ENCODE measurements around the gene GFRA1.
A peak's percentile ranks its signal among the peaks of the same experiment; 100 is the strongest.
"Not testable (repeated sequence)": the region's sequence is repeated elsewhere in the genome, so short reads cannot be mapped to it uniquely, and the experiment has no call there.

The GFRA1 gene

GRCh38 chr10:116195039-116195438, 78.0 kb downstream of the GFRA1 start:
- no peak for DNase-seq

GRCh38 chr10:116194061-116194460, 78.9 kb downstream of the GFRA1 start:
- DNase-seq, result no peak

DNA sequence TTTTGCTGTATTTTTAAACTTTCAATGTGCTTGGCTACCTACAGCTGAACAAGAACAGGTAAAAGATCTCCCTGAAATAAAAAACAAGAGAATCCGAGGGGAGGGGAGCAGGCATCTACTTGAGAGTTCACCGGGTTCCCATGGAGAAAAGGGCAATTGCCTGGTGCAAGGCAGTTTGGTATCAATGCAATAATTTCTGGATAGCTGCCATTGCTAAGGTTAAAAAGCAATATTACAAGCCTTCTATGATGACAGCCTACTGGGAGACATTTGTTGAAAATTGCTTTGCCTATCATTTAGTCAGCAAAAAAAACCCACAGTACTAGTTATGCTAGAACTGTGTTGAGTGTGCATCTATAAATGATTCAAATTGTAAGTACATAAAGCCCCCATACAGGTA, 82.1 kb downstream of the GFRA1 start:
- no peak for DNase-seq

DNA sequence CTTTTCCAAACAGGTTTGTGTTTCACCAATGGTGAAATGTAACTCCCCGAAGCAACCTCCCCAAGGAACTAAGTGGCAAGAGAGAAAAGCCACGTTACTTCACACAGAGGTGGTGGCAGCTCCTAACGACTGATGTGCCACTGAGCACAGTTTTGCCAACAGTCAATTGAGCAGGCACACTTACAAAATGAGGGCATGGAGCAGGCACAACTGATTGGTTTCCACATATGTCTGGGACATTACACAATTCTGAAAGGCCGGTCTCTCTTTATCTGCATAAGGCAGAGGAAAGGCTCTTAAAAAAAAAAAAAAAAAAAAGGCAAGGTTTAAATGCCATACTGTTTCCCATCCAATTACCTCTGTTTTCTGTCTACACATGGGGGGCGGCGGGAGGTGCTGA, 86.7 kb downstream of the GFRA1 start:
- DNase-seq, result no peak

GRCh38 chr10:116185199-116185867, 87.7 kb downstream of the GFRA1 start:
- no peak for DNase-seq

DNA sequence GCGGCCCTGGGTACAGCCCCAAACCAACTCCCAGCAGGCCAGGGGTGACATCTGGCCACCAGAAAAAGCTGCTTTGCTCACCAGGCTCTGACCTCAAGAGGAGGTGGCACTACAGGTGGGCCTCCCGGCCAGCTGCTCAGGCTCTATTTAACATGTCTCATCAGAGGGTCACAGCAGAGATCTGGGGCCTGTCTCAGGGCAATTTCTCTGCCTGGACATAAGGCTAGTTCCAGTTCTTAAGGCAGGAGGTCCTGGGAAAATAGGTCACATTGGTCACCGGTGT, 88.6 kb downstream of the GFRA1 start:
- no peak for DNase-seq

- peak; percentile 87 for DNase-seq
Measured at GRCh38 chr10:116183733-116184511, 89.1 kb downstream of the GFRA1 start.

DNA sequence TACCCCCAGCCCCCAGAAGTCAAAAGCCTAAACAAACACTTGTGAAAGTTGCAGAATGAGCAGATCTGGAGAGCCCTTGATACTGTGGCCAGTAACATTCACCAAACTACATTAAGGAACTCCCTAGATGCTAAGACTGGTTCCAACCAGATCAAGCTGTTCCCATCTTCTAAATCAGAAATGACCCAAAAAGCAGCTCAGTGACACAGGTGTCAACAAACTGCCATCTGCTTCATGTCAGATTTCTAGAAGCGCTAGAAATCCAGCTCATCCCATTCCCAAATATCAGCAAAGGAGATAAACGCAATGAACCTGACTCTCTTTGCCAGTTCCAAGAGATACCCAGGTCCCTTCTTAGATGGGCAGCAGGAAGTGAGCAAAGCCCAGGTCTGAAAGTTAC, 90.6 kb downstream of the GFRA1 start:
- no peak for DNase-seq

- no peak for DNase-seq
Measured at GRCh38 chr10:116178086-116178605, 94.9 kb downstream of the GFRA1 start.

- DNase-seq, result no peak
Measured at GRCh38 chr10:116175231-116175630, 97.8 kb downstream of the GFRA1 start.

GRCh38 chr10:116171505-116171904, 101.5 kb downstream of the GFRA1 start:
- DNase-seq, result no peak

DNA sequence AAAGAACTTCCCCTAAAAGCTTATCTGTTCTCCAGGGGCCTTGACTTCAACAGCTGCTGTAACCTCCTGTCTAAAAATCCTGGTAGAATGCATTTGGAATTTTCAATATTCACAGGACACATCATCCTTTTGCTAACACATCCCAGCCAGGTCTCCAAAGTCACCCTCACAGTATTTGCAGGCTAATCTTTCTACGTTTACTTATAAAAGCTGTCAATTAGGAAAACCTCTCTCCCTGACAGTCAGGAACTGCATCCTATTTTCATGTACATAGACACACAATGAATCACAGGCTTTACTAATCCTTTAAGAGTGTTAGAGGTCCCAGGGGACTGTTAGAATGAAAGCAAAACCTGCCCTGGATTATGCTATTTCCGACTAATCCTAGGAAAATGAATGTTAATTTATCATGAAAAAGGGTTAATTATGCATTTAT, 102.2 kb downstream of the GFRA1 start:
- DNase-seq, result no peak

DNA sequence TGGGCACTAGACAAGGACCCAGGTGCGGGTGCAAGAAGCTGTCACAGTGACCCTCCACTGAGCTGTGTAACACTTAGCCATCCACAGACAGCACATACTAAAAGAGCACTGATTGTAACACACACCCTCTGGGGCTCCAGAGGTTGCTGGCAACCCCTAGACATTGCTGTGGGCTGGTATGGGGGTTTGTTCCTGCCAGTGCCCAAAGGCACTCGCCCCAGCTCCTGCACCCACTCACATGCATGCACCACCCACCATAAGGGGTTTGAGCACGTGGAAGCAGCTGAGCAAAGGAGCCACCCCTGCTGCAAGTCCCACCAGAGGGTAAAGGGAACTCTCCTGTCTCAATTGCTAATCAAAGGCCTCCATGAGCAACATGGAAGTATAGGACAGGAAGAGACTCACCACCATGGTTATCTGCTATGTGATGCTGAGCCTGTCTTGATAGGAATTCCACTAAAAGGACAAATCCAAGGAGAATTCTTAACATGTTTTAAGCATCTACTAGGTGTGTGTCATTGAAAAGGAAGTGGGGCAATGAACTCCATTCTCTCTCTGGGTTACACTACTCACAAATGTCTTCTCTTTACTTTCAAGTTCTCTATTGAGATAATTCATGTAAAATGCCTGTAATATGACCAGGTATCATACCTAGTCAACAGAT, 103.1 kb downstream of the GFRA1 start:
- no peak for DNase-seq

DNA sequence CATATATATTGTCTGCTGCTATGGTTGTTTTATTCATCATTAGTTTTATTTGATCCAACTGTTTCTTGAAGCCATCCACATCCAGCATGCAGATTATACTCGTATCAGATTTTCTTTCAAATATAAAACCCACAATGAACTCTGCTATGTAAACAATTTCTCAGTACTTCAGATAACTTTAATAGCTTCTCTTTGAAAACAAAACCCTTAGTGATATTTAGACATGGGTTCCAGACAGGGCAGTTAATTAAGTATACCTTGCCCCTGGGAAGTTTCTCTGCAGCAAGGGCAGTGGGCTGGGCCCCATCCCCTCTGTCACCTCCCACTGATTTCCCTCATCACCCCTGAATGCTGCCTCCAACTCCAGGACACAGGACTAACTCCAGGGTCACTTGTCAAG, 104.3 kb downstream of the GFRA1 start:
- no peak for DNase-seq

DNA sequence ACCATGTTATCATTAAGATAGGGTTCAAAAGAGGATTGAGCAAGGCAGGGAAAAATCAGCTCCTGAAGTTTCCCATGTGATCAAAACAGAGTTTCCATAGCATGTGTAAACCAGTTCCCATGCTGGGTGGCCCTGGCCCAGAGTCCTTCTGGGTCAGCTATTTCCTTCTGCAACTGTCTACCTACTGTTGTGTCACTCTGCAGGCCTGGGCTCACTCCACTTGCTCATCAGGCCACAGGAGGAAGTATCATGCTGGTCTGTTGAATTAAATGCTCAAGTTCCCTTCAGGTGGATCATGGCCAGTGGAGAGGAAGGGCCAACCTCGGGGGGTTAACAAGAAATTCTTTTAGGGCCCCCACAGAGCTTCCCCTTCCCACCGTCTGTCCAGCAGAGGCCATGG, 104.7 kb downstream of the GFRA1 start:
- peak; percentile 14 for DNase-seq

- not testable (repeated sequence) for DNase-seq
Measured at GRCh38 chr10:116165941-116166340, 107.1 kb downstream of the GFRA1 start.

DNA sequence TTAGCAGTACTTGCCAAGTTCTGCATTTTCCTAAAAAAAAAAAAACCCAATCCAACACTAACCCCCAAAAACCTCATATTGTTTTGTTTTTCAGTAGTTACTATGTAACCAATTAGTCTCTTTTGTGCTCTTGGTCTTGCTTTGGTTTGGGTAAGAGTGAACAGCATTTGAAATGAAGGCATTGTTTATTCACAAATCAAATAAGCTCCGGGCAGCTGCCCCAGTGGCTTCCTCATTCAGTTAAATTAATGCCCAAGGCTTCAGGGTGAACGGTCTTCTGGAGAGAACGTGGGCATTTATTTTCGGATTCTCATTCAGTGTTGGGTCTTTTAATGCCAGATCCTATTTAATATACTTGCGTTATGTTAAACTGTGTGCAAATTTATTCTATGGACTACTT, 108.7 kb downstream of the GFRA1 start:
- no peak for DNase-seq

GRCh38 chr10:116163333-116164131, 109.5 kb downstream of the GFRA1 start:
- peak; percentile 21 for DNase-seq

- peak; percentile 19 for DNase-seq
Measured at GRCh38 chr10:116162851-116163250, 110.2 kb downstream of the GFRA1 start.

DNA sequence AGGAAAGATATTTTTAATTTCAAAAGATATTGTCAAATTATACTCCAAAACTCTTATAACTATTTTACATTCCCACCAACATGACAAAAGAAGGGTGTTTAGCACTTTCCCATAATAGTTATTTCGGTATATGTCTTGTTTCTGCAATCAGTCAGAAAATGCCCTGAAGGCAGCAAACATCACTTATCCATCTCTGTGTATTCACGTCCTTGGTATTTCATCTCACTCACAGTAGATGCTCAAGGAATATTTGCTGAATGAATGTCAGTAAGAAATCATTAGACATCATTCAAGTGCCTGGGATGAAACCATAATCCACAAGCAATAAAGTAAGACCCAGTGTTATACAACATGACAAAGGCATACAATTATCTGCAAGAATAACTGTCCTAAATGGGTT, 112.7 kb downstream of the GFRA1 start:
- DNase-seq, result no peak

GRCh38 chr10:116159197-116159596, 113.8 kb downstream of the GFRA1 start:
- peak; percentile 19 for DNase-seq

DNA sequence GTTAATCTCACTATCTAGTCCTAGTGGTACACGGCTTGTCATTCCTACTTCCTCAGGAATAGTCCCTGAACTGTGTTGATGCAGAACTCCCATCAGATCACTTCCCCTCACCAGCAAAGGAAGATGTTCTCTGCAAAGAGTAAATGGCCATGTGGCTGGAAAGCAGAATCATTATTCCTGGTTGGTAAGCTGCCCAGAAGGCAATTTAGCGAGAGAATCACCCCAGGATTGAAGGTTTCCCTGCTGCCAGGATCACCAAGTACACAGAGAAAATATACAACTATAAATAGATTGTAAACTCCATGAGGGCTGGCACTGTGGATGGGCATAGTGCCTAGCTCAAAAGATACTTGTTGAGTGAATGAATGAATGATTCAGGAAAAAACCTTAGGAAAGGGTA, 115.0 kb downstream of the GFRA1 start:
- no peak for DNase-seq

GRCh38 chr10:116157485-116157884, 115.5 kb downstream of the GFRA1 start:
- peak; percentile 16 for DNase-seq

All from islet precursor cell (in vitro differentiated cells).